ENCODE data around the gene NRXN2.
"Not testable (repeated sequence)": the region's sequence is repeated elsewhere in the genome, so short reads cannot be mapped to it uniquely, and the experiment has no call there.

Gene NRXN2

DNA sequence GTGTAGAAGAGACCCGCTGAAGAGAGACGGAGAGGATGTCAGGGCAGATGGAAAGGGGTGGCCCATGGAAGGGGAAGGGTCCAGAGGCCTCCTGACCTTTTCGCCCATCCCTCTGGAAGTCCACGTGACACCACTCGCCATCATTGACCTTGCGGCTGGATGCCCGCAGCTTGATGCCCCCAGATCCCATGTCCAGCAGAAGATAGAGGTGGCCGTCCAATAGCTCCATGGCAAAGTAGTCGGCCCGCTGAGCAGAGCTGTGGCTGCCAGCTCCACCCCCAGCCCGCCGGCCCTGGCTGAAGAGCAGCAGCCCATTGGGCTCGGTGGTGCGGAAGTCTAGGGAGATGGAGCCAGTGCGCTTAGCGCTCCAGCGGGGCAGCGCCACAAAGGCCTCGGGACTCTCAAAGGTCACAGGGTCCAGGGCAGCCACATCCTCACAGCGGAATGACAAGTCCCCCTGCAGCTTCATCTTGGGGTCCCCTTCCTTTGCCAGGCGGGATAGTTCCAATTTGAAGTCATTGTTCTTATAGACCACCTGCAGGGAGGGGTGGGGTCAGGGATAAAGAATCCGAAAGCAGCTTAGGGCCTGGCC is 55.7 kb downstream of the NRXN2 start:
- no peak for DNase-seq

DNA sequence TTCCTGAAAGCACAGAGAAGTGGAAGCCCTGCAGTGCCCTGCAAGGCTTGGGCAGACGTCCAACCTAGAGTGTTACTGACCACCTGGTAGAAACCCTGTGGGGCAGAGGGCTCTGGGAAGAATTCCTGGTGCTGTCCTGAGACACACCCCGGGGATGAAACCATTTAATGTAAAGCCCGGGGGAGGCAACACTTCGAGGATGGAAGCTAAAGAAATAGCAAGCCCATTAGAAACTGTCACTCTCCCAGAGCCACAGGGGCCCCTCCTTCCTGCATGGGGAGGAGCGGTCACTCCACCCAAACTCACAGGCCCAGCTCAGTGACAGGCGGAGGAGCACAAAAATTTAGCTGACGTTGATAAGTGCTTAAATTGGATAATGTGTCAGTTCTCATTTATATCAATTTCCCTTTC is 57.6 kb downstream of the NRXN2 start:
- DNase-seq, result no peak

DNA sequence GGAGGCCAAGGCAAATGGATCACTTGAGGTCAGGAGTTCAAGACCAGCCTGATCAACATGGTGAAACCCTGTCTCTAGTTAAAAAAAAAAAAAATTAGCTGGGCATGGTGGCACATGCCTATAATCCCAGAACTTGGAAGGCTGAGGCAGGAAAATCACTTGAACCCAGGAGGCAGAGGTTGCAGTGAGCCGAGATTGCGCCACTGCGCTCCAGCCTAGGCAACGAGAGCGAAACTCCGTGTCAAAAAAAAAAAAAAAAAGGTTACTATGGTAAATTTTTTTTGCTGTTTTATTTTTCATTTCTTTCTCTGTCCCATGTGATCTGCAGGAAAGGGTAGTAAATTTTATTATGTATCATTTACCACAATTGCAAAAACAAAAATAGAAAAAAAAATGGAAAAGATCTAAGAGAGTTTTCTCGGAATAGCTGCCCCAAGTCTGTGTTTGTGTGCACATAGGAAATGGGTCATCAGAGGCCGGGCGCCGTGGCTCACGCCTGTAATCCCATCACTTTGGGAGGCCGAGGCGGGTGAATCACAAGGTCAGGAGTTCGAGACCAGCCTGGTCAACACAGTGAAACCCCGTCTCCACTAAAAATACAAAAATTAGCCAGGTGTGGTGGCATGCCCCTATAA is 58.6 kb downstream of the NRXN2 start:
- not testable (repeated sequence) for DNase-seq

DNA sequence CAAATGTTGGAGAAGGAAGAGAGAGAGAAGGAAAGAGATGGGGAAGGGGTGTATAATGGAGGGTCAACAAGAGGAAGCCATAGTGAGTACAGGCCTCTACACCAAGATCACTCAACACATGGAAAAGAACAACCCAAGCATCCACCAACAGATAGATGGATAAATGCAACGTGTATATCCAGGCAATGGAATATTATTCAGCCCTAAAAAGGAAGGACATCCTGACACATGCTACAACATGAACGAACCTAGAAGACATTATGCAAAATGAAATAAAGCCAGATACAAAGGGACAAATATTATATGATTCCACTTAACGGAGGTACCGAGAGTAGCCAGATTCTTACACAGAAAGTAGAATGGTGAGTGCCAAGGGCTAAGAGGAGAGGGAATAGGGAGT is 59.3 kb downstream of the NRXN2 start:
- no peak for DNase-seq

DNA sequence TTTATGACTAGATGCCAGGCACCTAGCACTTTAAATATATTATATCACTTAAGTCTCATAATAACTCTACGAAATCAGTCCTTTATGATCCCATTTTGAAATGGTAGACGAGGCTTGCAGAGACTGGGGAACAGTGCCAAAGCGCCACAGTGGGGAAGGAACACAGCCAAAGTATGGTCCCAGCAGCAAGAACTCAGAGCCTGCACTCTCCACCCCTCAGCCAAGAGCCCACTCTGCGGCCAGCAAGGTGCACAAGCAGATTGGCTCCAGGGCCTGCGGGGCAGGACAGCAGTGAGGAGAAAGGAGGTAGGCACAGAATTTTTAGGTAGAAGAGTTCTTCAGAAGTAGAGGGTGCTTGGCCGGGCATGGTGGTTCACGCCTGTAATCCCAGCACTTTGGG is 61.4 kb downstream of the NRXN2 start:
- no peak for DNase-seq

DNA sequence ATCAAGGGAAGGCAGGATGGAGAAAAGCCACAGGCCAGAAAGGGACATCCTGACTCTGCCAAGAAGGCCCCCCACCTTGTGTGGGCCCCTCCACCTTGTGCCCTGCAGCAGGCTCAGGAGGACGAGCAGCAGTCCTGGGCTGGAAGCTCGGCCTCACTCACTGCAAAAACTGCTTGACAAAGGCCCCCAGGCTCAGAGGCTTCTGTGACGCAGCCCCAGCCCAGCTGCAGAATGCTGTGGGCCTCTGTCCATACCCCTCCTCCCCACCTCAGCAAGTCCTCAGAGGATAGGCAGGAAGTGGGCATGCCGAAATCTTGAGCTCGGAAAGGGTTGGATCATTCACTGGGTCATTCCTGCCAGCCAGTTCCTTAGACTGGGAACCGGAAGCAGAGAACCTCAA is 61.9 kb downstream of the NRXN2 start:
- no peak for DNase-seq

DNA sequence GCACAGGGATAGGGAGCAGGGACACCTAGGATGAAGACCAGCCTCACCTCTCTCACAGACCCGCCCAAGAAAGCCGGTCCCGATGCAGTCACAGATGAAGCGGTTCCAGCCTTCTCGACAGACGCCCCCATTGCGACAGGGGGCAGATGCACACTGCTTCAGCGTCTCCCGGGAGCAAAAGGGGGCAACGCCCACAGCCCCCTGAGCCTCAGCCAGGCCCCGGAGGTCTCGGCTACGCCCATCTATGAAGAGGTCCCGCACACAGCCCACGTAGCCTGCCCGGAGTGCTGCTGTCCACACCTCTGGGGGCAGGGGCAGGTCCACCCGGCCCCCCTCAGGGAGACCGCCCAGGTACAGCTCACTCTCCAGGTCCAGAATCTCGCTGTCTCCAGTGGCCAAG is 62.3 kb downstream of the NRXN2 start:
- DNase-seq, result no peak

DNA sequence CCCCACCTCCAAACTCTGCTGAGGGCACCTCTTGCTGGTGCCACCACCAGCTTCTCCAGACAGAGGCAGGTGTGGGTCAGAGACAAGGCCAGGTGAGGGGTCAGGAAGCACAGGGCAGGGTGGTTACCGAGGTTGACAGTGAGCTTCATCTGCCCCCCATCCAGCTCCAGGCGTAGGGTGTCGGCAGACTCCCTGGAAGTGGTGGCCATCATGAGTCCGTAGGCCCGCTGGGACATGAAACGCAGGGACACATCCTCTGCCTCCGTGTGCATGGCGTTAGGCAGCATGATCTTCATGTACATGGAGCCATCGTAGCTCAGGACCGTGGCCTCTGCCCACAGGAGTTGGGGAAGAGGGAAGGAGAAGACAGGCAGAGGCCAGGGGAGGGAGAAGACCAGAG is 62.8 kb downstream of the NRXN2 start:
- DNase-seq, result no peak

DNA sequence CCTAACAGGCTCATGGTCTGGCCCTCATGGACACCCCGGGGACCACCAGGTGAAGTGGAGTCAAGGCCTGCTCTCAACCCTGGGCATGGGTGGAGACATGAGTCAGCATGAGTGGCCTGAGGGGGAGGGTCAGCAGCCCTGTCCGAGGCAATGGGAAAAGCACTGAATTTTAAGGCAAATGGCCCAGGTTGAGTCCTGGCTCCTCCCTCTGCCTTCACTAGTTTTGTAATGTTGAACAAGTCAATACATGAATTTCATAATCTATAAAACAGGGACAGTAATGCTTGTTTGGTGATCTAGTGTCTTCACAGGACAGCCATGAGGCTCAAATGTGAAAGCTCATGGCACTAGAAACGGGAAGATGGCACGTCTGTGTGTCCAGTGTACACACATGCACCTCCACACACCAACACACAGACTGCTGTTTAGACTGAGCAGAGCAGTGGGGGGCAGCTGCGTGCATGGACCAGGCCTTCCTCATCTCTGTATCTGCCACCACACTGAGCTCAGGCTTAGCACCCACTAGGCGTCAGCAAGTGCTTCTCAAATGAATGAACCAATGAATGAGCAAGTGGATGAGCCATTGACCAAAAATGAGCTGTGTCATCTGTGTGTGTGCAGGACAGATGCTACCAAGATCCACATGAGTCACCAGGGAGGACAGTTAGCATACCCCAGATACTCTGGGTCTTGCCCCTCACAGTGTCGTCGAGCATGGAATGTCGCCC is 63.4 kb downstream of the NRXN2 start:
- DNase-seq, result no peak

DNA sequence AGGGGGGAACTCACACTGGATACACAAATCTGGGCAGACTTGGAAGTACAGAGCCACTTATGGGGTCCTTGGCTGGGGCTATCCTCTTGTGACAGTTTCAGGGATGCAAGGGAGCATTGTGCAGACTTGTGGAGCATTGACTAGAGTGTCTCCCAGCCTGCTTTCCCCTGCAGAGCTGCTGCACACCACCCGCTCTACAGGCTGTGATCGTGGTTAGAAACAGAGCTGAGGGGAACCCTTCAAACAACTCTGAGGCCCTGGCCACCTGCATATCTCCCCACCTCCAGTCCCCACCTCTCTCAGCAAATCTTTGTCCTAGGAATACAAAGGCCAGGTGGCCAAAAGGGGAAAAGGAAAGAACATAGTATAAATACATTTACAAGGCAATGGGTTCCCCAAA is 64.7 kb downstream of the NRXN2 start:
- DNase-seq, result no peak

DNA sequence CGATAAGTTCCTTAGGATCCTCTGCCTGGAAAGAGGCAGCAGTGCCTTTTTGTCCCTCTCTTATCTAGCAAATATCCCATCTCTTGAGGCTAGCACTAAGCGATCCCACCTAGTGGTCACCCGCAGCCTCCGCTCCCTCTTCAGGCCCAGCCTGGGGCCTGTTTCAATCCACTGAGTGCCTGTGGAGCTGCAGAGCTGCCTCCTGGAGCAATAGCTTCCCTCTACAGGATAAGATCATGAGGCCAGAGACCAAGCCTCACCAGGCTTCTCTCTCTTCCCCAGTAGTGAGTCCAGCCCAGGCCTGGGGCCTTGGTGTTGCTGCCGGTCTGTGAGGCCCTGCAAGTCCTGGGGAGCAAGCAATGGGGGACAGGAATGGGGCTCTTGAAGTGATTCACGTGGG is 66.1 kb downstream of the NRXN2 start:
- no peak for DNase-seq

DNA sequence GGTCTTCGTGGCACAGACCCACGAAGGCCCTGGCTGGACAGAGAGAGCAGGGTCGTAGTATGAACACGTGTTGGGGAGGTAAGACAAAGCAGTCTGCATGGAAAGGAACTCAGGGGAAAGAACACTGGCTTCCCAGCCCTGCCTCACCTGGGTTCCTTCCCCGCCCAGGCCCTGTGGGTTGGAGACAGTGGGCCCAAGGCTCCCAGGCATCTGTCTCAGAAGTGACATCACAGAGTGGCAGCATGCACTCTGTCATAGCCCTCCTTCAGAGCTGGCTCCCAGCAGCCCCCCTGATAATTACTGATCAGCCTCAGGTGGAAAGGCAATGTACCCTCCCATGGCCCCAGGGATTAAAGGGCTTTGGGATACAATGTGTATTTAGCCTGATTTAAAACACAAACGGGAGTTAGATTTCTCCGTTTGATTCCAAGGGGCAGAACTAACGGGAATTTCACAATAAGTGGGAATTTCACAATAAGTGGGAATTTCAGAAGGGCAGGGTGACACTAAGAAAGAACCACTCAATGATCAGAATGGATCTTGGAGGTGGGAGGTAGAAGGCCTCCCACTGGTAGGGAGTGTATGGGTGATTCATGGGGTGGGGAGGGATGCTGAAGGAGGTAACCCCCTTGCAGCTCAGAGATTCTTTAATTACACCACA is 66.9 kb downstream of the NRXN2 start:
- DNase-seq, result no peak

DNA sequence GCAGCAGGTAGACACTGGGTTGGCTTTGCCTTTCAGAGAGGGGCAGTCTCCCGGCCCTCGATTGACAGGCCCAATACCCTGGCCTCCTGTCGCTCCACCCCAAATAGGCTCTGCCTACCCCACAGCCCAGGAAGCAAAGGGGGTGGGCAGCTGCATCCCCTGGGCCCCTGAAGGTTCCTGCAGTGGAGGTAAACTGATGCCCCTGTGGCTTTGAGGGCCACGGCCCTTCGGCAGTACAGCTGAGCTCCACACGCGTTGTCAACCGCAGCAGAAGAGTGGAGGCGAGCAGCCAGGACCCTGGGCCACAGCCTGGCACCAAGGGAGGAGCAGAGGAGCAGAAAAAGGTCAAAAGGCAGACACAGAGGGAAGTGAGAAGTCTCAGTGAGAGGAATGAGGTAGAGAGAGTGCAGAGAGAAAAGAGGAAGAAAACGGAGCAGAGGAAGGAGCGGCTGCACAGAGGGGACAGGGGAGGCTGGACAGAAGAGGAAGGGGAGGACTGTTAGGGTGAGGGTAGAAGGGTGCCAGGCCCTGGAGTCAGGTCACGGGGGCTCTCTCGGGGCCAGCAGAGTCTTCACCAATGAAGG is 67.9 kb downstream of the NRXN2 start:
- no peak for DNase-seq

DNA sequence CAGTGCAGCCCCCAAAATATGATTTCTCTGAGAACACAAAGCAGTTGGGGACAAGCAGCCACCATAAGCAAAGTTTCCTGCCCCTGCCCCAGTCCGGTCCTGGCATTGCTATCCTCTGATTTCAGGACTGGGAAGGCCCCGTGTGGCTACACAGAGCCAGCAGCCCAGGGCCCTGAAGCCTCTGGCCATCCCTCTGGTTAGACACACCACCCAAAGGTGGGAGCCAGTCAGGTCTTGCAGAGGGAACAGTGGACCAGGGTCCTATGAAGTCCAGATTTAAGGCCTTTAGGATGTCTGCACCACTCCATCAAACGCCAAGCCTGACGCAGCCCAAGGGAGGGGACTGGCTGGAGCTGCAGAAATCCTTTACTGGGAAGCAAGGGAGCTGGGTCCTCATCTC is 68.6 kb downstream of the NRXN2 start:
- DNase-seq, result no peak

DNA sequence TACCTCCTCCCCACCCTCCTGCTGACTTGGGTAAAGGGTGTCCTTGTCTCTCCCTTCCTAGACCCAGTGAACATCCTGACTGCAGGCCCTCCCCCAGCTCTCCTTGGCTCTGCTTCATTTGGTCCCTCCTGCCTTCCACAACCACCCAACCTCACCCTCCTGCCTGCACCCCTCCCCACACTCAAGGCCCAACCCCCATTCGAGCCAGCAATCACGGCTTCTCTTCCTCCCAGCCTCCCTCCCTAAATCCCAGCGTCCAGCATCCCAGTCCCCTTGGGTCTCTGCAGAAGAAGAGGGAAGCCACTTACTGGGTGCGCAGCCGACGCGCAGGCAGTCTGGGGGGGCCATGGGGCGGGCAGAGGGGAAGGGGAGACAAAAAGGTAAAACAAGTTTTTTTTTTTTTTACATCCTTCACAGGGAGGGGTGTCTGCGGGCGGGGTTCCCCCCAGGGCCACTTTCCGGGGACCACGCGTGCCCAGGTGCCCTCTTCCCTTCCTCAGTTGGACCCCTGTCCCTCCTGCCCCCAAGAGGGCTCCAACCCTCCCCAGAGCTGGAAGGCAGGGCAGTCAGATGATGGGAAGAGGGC is 69.5 kb downstream of the NRXN2 start:
- no peak for DNase-seq

DNA sequence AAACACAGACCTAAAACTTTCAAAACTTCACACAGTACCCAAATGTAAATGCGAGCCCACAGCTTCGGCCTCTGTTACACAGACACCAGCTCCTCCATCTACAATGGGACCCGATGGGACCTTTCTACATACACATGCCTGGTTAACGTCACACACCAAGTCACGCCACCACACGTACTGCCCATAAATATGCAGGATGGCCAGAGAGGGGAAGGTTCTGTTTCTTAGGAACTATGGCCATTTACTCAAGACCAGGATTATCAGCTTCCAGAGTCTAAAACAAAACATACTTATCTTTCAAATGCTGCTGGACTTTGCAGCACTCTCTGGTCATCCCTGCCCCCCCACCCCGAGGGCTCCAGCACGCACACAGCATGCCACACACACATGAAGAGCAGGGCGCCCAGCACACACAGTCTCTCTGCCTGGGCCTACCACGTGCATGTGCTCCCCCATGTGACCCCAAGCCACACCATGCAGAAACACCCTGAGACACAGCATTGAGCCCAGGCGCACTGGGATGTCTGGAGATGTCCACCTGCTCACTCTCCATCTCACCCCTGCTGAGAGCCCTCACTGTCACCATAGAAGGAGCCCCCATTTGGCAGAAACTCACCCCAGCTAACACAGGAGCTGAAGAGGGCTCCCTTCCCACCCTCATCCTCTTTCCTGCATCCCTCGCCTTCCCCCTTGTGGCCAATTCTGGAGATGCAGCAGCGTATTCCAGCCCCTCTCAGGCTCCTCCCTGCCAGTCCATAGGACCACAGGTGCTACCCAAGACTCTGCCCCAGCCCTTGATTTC is 70.2 kb downstream of the NRXN2 start:
- DNase-seq, result no peak

DNA sequence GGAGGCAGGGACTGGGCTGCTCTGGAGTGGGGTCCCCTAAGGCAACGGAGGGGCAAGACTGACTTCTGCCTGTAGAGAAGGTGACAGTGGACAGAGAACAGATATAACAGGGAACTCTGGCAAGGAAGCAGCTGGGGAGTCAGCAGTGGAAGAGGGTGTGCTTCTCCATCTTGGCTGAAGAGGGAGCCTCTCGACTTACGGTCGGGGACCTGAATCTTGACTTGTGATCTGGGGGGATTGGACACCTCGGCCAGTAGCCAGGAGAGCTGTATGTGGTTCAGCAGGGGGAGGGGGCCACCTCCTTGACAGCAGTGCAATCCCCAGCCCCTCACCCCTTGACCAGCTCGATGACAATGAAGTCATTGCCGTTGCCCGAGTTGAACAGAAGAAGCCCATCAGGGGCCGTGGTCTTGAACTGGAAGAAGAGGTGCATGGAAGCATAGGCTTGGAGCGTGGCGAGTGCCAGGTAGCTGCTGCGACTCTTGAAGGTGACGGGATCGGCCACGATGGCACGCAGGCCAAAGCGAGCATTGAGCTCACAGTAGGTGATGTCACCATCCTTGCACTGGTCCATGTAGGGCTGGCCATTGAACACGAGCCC is 72.0 kb downstream of the NRXN2 start:
- no peak for DNase-seq

DNA sequence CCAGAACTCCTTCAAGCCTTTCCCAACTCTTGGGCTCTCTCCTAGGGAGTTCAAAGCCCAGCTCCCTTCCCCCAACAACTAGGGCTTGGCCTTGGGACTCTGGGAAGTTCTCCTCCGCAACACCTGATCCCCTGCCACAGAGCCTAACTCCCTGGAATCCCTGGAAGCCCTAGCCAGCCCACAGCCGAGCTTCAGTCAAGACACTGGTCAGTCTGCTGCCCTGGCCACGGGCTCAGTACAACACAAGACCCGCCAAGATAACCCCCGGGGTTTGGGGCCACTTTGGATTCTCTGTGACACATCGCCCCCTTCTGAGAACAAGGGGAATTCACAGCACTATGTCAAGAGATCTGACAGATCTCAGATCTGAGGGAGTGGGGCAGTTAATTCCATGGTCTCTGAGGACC is 73.7 kb downstream of the NRXN2 start:
- no peak for DNase-seq

DNA sequence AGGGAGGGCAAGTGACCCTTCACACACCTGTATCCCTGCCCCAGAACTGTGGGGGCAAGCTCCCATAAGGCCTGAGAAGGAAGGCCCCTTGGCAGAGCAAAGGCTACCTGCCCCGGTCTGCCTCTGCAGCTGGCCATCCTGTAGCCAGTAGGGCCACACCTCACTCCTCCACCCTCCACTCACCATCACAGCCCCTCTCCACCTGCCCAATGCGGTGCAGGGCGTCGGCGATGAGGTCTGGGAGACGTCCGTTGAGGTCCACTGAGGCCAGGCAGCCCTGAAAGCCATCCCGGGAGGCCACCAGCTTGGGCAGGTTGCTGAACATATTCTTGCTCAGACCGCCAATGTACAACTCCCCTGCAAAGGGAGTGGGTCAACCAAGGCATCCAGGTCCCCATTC is 74.4 kb downstream of the NRXN2 start:
- no peak for DNase-seq

DNA sequence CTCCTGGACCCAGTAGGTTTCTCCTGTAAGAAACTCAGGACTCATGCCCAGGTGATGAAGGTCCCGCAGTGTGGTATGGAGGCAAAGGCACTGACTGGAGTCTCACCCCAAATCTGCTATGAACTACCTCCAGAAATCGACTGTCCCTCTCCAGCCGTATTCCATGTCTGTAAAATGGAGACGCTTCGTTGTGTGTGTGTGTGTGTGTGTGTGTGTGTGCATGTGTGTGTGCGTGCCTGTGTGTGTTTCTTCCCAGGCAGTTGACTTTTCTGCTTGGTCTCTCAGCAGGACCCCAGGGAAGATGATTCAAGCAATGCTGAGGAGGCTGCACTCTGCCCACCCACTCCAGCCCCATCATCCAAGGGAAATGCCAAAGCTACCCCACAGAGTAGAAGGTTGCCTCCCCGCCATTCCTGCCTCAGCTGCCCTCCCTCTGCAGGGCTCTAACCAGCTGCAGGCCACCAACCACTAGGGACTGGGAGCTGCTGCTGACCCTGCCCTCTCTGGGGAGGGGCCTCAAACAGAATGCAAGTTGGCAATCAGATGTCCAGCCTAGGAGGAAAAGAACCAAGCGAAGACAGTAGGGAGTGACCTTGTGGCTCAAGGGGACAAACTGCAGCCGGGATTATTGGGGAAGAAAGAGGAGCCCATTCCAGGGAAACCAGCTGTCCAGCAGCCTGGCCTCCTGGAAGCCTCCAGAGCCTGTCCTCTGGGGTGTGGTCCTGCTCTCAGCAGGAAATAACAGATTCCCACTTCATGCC is 75.8 kb downstream of the NRXN2 start:
- DNase-seq, result no peak

DNA sequence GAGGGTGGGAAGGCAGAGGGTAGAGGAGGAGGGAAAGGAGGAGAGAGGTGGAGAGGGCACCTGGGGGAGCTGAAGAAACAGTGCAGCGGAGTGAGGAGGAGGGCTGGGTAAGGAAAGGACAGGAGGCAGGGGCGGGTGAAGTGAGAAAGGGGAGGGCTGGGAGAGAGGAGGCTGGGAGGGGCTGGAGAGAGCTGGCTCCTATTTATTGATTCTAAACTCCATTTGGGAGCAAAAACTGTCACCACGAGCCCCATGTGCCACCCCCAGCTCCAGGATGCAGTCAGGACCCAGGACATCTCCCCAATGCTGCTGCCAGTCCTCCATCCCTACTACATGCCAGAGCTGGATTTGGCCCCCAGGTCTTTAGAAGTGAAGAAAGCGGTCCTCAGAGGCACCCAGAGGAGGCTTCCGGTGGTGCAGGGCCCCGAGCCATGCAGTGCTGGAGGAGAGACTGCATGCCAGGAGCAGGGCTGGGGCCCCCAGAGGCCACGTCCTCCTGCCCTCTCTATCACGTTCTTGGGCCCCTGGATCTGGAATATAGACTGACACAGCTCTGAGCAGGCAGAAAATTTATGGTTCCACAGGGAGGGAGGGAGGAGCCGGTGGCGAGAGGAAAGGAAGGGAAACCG is 78.2 kb downstream of the NRXN2 start:
- DNase-seq, result no peak

Data from activated gamma-delta T cell (primary cell).